NCI-H82 treated with DMSO at 0.1 percent for 48 hours (cell line): Measurements from ENCODE around the gene CACNB1.

ENCODE experiments used
- DNase-seq: peaks from one replicate; lab custom pipeline; 2025; ENCODE audit not compliant: unreplicated experiment; lab: John Stamatoyannopoulos, UW

CACNB1 gene

GRCh38 chr17:39225959-39226683 is 28.7 kb upstream of the CACNB1 start:
- peak; percentile 91 for DNase-seq

- DNase-seq, result no peak
Observed at GRCh38 chr17:39225308-39225958, 28.0 kb upstream of the CACNB1 start, which contains the start of gene STAC2. Gene STAC2 (minus strand): TSS chr17:39225945. CDS start chr17:39225502, 443 bp downstream.

GRCh38 chr17:39224778-39225307 is 27.4 kb upstream of the CACNB1 start:
- no peak for DNase-seq

GRCh38 chr17:39223907-39224777 is 26.7 kb upstream of the CACNB1 start:
- no peak for DNase-seq

GRCh38 chr17:39222866-39223834 is 25.7 kb upstream of the CACNB1 start:
- no peak for DNase-seq

GRCh38 chr17:39222151-39222550 is 24.7 kb upstream of the CACNB1 start:
- DNase-seq, result no peak

- DNase-seq, result no peak
Observed at GRCh38 chr17:39221572-39221971, 24.1 kb upstream of the CACNB1 start.

- DNase-seq, result no peak
Observed at GRCh38 chr17:39219647-39220154, 22.2 kb upstream of the CACNB1 start.

GRCh38 chr17:39218906-39219305 is 21.4 kb upstream of the CACNB1 start:
- no peak for DNase-seq

- DNase-seq, result no peak
Observed at GRCh38 chr17:39217734-39218369, 20.4 kb upstream of the CACNB1 start.

- DNase-seq, result no peak
Observed at GRCh38 chr17:39213852-39214251, 16.4 kb upstream of the CACNB1 start.

- no peak for DNase-seq
Observed at GRCh38 chr17:39212841-39213480, 15.5 kb upstream of the CACNB1 start.

GRCh38 chr17:39212195-39212810 is 14.8 kb upstream of the CACNB1 start:
- no peak for DNase-seq

GRCh38 chr17:39210093-39210434 is 12.6 kb upstream of the CACNB1 start:
- DNase-seq, result no peak

GRCh38 chr17:39209317-39210092 is 12.0 kb upstream of the CACNB1 start:
- DNase-seq, result no peak

GRCh38 chr17:39208893-39209292 is 11.4 kb upstream of the CACNB1 start:
- peak; percentile 12 for DNase-seq

- DNase-seq, result no peak
Observed at GRCh38 chr17:39208136-39208535, 10.7 kb upstream of the CACNB1 start.

- DNase-seq, result no peak
Observed at GRCh38 chr17:39205112-39205526, 7.7 kb upstream of the CACNB1 start.
